ENCODE data around the gene TERT. TPM values are rescaled to one million over a fixed set of nuclear protein-coding genes. Genes with fewer than 3 reads are reported as not detected.

The TERT gene
- total RNA-seq, result not detected in 2 replicates

DNA sequence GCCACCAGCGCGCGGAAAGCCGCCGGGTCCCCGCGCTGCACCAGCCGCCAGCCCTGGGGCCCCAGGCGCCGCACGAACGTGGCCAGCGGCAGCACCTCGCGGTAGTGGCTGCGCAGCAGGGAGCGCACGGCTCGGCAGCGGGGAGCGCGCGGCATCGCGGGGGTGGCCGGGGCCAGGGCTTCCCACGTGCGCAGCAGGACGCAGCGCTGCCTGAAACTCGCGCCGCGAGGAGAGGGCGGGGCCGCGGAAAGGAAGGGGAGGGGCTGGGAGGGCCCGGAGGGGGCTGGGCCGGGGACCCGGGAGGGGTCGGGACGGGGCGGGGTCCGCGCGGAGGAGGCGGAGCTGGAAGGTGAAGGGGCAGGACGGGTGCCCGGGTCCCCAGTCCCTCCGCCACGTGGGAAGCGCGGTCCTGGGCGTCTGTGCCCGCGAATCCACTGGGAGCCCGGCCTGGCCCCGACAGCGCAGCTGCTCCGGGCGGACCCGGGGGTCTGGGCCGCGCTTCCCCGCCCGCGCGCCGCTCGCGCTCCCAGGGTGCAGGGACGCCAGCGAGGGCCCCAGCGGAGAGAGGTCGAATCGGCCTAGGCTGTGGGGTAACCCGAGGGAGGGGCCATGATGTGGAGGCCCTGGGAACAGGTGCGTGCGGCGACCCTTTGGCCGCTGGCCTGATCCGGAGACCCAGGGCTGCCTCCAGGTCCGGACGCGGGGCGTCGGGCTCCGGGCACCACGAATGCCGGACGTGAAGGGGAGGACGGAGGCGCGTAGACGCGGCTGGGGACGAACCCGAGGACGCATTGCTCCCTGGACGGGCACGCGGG is at the start of gene TERT:
TERT (minus strand) TSS at position 234 of the 815 bp plus-strand sequence; CDS start at position 155, 79 bp downstream.

DNA sequence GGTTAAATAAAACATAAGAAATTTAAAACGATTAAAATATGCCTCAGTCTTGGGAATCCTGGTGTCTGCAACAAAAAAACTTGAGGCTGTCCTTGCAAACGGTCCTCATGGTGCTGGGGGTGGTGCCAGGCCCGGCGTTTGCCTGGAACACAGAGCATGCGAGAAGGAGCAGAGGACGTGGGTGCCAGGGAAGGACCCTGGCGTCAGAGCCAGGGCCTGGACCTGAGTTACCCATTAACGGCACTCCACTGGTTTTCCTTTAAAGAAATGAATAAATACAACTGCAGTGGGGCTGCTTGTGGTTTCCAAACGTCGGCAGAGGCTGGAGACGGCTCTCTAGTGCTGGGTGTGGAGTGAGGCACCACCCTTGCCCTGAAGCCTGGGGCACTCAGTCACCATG is 69.8 kb downstream of the TERT start, which contains the start of gene SLC6A18:
SLC6A18 (plus strand) TSS at position 301 of the 400 bp plus-strand sequence; CDS start at position 398, 97 bp downstream.

Other genes starting within 250 kb of the TERT start
- 2.1 and 5.2 TPM in 2 replicates for gene SLC12A7, start 183.0 kb downstream of the TERT start, total RNA-seq
- gene SLC6A19, start 93.5 kb downstream of the TERT start, total RNA-seq, result not detected in 2 replicates
- not detected in 2 replicates for gene SLC6A18, start 69.7 kb downstream of the TERT start, total RNA-seq
- gene CLPTM1L, start 50.0 kb upstream of the TERT start, total RNA-seq, result 126 and 155 TPM in 2 replicates
- not detected in 2 replicates for gene SLC6A3, start 150.4 kb upstream of the TERT start, total RNA-seq
- 45.3 and 52.9 TPM in 2 replicates for gene LPCAT1, start 228.9 kb upstream of the TERT start, total RNA-seq

Measured in hair follicular keratinocyte (primary cell).